Measurements from ENCODE around the gene TIAM1. TPM values are rescaled to one million over a fixed set of nuclear protein-coding genes. Genes with fewer than 3 reads are reported as not detected.

TIAM1 gene
- total RNA-seq, 1 experiment from 2014 or later: 15.2 TPM

DNA sequence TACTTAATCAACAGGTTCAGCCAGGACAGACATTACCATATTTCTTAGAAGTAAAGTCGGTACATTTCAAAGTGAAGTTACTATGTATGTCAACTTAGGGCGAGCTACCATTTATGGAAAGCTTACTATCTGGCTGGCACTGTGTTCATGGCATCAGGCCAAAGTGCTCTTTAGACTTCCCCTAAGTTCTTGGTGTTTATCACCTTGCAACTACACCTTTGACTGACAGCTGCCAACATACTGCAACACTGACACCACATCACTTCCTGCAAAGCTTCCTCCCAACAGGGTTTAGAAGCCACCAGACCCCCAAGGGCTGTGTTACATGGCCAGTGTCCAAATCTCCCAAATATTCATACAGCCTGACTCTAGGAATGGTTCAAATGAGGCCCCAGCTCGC is 61.0 kb downstream of the TIAM1 start:
- CTCF ChIA-PET: interaction anchor here (0.6 kb wide), 1 partner anchor 38 kb away, joined by 3 read pairs; no protein-coding TSS in a partner anchor
- DNase-seq: no peak
- Mint-ChIP-seq H3K9me3 (ENCODE audit: low read depth, unreplicated experiment) (peaks cover 3% of the 10 kb centered on the region), H3K27me3 (ENCODE audit: unreplicated experiment) (no peaks in the 10 kb centered on the region), H3K4me3 (ENCODE audit: low read depth, unreplicated experiment) (no peak overlapping the region), H3K27ac (ENCODE audit: unreplicated experiment) (no peak overlapping the region), H3K4me1 (ENCODE audit: low read depth, unreplicated experiment) (peaks cover 20% of the 10 kb centered on the region), H3K36me3 (ENCODE audit: insufficient read depth, unreplicated experiment) (no peaks in the 10 kb centered on the region)
- intact Hi-C loops (cut with micrococcal nuclease; ENCODE audit: unreplicated experiment): no loop called here
- TF ChIP-seq, protein P1, sequence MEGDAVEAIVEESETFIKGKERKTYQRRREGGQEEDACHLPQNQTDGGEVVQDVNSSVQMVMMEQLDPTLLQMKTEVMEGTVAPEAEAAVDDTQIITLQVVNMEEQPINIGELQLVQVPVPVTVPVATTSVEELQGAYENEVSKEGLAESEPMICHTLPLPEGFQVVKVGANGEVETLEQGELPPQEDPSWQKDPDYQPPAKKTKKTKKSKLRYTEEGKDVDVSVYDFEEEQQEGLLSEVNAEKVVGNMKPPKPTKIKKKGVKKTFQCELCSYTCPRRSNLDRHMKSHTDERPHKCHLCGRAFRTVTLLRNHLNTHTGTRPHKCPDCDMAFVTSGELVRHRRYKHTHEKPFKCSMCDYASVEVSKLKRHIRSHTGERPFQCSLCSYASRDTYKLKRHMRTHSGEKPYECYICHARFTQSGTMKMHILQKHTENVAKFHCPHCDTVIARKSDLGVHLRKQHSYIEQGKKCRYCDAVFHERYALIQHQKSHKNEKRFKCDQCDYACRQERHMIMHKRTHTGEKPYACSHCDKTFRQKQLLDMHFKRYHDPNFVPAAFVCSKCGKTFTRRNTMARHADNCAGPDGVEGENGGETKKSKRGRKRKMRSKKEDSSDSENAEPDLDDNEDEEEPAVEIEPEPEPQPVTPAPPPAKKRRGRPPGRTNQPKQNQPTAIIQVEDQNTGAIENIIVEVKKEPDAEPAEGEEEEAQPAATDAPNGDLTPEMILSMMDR (IDR thresholded peaks at IDR 0.05; ENCODE audit: unreplicated experiment): no peak
- BruUV-seq (replicated peaks): no TSS peak

DNA sequence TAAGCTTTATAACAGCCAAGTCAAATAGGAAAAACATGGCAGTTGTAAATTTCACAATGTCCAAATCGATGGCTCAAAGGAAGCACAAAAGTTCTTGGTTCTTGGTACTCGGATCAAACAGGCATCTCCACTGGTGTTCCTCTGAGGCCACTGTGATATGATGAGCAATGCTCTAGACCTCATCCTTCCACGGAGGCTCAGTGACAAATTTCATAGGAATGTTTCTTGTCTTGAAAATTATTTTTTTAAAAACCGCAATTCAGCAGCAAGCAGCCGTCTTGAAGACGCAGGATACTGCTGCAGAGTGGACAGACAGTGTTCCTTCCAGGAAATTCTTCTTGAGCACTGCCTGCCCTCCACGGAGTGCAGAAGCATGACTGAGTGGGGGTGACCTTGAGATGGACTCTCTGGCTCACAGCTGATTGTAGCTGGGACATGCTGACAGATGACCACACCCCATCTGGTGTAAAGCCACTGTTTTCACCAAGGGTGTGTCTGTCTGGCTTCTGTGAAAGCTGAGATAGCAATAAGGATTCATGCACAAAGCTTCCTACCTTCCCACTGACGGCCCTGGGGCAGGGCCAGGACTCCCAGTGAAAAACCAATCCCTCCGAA is 61.9 kb downstream of the TIAM1 start:
- H3K9me3 Mint-ChIP-seq (ENCODE audit: low read depth, unreplicated experiment): peaks cover 3% of the 10 kb centered on the region
- no TSS peak for BruUV-seq (replicated peaks)
- TF ChIP-seq, protein P1 (IDR thresholded peaks at IDR 0.05; ENCODE audit: unreplicated experiment): no peak
- H3K4me1 Mint-ChIP-seq (ENCODE audit: low read depth, unreplicated experiment): peaks cover 15% of the 10 kb centered on the region
- no peak overlapping the region for H3K4me3 Mint-ChIP-seq (ENCODE audit: low read depth, unreplicated experiment)
- intact Hi-C loops (cut with micrococcal nuclease; ENCODE audit: unreplicated experiment): no loop called here
- H3K27ac Mint-ChIP-seq (ENCODE audit: unreplicated experiment): no peak overlapping the region
- CTCF ChIA-PET: interaction anchor here (0.6 kb wide), 1 partner anchor 38 kb away, joined by 3 read pairs; no protein-coding TSS in a partner anchor
- DNase-seq: no peak
- no peaks in the 10 kb centered on the region for H3K27me3 Mint-ChIP-seq (ENCODE audit: unreplicated experiment)
- H3K36me3 Mint-ChIP-seq (ENCODE audit: insufficient read depth, unreplicated experiment): no peaks in the 10 kb centered on the region

DNA sequence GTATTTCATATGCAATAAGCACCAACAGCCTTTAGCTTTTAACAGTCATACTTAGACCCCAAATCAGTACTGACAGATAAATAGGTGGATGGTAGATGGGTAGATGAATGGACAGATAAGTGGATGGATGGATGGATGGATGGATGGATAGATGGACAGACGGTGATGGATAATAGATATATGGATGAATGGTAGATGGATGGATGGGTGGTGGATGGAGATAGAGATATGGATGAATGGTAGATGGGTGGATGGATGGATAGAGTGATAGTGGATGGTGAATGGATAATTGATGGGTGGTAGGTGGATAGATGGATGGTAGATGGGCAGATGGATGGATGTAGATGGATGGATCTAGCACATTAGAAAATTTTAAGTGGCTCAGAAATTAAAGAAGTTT is 62.5 kb downstream of the TIAM1 start:
- Mint-ChIP-seq H3K36me3 (ENCODE audit: insufficient read depth, unreplicated experiment) (no peaks in the 10 kb centered on the region), H3K4me1 (ENCODE audit: low read depth, unreplicated experiment) (peaks cover 13% of the 10 kb centered on the region), H3K27me3 (ENCODE audit: unreplicated experiment) (no peaks in the 10 kb centered on the region), H3K4me3 (ENCODE audit: low read depth, unreplicated experiment) (no peak overlapping the region), H3K27ac (ENCODE audit: unreplicated experiment) (no peak overlapping the region), H3K9me3 (ENCODE audit: low read depth, unreplicated experiment) (peaks cover 3% of the 10 kb centered on the region)
- no TSS peak for BruUV-seq (replicated peaks)
- TF ChIP-seq, protein P1 (IDR thresholded peaks at IDR 0.05; ENCODE audit: unreplicated experiment): no peak
- DNase-seq: no peak
- intact Hi-C loops (cut with micrococcal nuclease; ENCODE audit: unreplicated experiment): no loop called here
- CTCF ChIA-PET: no interaction called here

DNA sequence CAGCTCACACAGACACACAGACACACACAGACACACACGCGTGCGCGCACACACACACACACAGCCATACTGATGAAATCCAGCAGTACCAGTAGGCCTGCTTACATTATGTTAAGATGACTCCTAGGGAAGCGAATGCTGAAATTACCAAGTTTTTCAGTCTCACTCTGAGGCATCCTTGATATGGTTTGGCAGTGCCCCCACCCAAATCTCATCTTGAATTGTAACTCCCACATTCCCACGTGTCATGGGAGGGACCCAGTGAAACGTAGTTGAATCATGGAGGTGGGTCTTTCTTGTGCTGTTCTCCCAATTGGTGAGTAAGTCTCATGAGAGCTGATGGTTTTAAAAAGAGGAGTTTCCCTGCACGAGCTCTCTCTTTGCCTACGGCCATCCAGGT is 64.1 kb downstream of the TIAM1 start:
- Mint-ChIP-seq H3K4me1 (ENCODE audit: low read depth, unreplicated experiment) (peaks cover 13% of the 10 kb centered on the region), H3K27me3 (ENCODE audit: unreplicated experiment) (no peaks in the 10 kb centered on the region), H3K36me3 (ENCODE audit: insufficient read depth, unreplicated experiment) (no peaks in the 10 kb centered on the region), H3K27ac (ENCODE audit: unreplicated experiment) (no peak overlapping the region), H3K4me3 (ENCODE audit: low read depth, unreplicated experiment) (no peak overlapping the region), H3K9me3 (ENCODE audit: low read depth, unreplicated experiment) (peaks cover 3% of the 10 kb centered on the region)
- BruUV-seq (replicated peaks): no TSS peak
- DNase-seq: no peak
- TF ChIP-seq, protein P1 (IDR thresholded peaks at IDR 0.05; ENCODE audit: unreplicated experiment): no peak
- CTCF ChIA-PET: interaction anchor here (0.5 kb wide), 1 partner anchor 295 kb away, joined by 3 read pairs; no protein-coding TSS in a partner anchor
- intact Hi-C loops (cut with micrococcal nuclease; ENCODE audit: unreplicated experiment): no loop called here
